Right renal pelvis (tissue), 4 donors: Measurements from ENCODE around the gene C19orf12. TPM values are rescaled to one million over a fixed set of nuclear protein-coding genes. Genes with fewer than 3 reads are reported as not detected.
"Not testable (repeated sequence)": the region's sequence is repeated elsewhere in the genome, so short reads cannot be mapped to it uniquely, and the experiment has no call there.

Experiments
- DNase-seq, 4 donors: peaks; one replicate each; pipeline ENCODE4 v3.0.0-alpha.2; 2013; ENCODE audit warnings: low read depth in 4 of 4, low spot score in 3 of 4, missing footprints in 1 of 4
- polyA plus RNA-seq, 4 donors: library from polyadenylated mRNA; unstranded; fragments of 120-200 nt; gene quantifications; one replicate each; pipeline ENCODE4 v1.2.1, GENCODE V29; 2013; ENCODE audit not compliant: insufficient read length in 4 of 4

C19orf12 gene
- polyA plus RNA-seq, 4 donors: 23.6 to 26.6 (median 24.4) TPM

- no peak for DNase-seq
These were observed 36.5 kb downstream of the C19orf12 start for GRCh38 chr19:29678484-29679106.

- no peak for DNase-seq
These were observed 37.9 kb downstream of the C19orf12 start for GRCh38 chr19:29677001-29677817.

GRCh38 chr19:29676586-29676985 is 38.5 kb downstream of the C19orf12 start:
- DNase-seq: no peak

DNA sequence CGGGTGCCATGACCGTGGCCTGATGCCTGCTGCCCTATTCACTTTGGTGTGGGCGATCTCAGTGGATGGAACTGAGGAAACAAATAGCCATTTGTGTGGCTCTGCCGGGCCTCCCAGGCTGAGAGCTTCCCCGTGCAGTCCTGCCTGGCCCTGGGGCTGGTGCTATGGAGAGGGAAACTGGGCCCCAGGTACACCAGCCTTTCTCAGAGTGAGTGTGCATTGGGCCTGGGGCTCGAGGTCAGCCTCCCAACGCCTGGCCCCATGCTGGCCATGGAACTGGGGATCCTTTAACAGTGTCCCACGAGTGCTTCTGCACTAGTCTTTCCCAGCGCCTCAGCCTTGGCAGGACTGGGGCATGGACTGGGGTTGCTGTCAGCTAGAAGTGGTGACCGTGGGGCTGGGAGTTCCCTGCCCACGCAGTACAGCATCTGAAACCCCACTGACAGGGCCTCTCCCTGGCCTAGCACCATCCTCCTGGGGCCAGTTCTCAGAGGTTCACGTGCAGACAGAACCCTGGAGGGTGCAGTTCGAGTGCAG is 39.3 kb downstream of the C19orf12 start:
- no peak for DNase-seq

- DNase-seq: no peak
These were observed 39.9 kb downstream of the C19orf12 start for GRCh38 chr19:29675120-29675649.

DNA sequence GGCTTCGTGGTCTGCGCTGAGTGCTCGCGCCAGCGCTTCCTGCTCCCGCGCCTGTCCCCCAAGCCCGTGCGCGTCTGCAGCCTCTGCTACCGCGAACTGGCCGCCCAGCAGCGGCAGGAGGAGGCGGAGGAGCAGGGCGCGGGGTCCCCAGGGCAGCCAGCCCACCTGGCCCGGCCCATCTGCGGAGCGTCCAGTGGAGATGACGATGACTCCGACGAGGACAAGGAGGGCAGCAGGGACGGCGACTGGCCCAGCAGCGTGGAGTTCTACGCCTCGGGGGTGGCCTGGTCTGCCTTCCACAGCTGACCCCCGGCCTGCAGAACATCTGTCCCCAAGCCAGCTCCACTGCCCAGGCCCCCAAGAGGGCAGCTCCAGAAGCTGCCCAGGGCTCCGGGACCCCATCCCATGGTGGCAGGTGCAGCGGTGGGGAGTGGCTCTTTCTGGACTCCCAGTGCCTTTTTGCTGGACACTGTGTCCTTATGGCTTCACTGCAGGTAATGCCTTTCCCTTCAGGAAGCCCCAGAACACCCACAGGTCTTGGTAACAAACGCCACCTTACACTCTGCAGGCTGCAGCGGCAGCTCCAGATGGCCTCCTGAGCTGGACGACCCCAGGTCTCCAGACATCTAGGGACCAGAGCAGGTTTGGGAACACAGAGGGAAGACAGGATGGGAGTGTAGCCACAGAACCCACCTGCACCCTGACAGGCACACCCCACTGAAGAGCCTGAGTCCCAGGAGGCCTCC is 40.5 kb downstream of the C19orf12 start:
- no peak for DNase-seq

DNA sequence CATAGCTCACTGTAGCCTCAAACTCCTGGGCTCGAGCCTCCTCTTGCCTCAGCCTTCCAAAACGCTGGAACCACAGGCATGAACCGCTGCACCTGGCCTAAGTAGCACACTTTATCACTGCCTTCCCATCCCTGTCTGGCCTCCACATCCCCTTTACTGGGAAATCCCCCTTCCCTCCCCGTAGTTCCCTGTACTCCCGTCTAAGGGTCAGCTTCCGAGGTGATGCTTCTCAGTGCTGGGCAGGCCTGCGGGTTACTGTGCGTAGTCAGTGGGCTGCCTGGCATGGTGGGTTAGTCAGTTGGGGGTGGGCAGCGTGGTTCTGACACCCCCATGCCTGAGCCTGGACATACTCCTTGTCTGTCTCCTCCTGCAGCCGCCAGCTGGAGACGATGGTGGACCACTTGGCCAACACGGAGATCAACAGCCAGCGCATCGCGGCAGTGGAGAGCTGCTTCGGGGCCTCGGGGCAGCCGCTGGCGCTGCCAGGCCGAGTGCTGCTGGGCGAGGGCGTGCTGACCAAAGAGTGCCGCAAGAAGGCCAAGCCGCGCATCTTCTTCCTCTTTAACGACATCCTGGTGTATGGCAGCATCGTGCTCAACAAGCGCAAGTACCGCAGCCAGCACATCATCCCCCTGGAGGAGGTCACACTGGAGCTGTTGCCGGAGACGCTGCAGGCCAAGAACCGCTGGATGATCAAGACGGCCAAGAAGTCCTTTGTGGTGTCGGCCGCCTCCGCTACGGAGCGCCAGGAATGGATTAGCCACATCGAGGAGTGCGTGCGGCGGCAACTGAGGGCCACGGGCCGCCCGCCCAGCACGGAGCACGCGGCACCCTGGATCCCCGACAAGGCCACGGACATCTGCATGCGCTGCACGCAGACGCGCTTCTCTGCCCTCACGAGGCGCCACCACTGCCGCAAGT is 41.4 kb downstream of the C19orf12 start:
- DNase-seq: no peak

GRCh38 chr19:29672933-29673336 is 42.1 kb downstream of the C19orf12 start:
- no peak for DNase-seq

DNA sequence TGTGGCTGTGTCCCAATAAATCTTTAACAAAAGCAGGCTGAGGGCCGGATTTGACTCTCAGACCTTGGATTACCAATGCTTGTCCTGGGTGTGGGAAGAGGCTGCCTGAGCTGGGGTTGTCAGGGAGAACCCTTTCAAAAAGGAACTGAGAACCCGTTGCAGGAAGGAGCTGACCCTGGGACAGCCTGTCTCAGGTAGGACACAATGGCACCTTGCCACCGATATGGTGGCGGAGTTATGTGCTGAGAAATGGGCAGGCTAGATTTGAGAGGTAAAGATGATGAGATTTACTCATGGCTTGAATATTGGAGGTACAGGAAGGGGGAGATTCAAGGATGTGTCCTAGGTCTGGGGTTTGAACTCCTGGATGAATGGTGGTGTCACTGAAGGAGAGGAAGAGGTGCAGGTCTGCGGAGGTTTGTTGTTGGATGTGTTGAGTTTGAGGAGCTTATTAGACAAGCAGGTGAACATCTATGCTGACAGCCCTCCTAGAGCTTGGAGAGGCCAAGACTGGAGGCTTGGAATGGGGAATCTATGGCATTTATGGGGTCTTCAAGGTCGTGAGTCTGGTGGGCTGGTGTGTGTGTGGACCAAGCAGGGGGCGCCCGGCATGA is 42.6 kb downstream of the C19orf12 start:
- no peak for DNase-seq

GRCh38 chr19:29671393-29672160 is 43.5 kb downstream of the C19orf12 start:
- no peak for DNase-seq

- DNase-seq: not testable (repeated sequence)
These were observed 44.1 kb downstream of the C19orf12 start for GRCh38 chr19:29671026-29671392.

DNA sequence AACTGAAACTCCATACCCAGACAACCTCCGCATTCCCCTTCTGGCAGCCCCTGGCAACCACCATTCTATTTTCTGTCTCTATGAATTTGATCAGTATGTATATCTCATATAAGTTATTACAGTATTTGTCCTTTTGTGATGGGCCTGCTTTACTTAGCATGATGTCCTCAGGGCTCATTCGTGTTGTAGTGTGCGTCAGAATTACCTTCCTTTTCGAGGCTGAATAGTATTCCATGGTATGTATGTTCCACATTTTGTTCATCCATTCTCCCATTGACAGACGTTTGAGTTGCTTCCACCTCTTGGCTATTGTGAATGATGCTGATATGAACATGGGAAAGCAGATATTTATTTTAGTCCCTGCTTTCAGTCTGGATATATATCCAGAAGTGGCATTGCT is 44.8 kb downstream of the C19orf12 start:
- DNase-seq: no peak

GRCh38 chr19:29668746-29669609 is 46.1 kb downstream of the C19orf12 start:
- no peak for DNase-seq

GRCh38 chr19:29667901-29668341 is 47.1 kb downstream of the C19orf12 start:
- DNase-seq: no peak

GRCh38 chr19:29667387-29667783 is 47.7 kb downstream of the C19orf12 start:
- DNase-seq: no peak

DNA sequence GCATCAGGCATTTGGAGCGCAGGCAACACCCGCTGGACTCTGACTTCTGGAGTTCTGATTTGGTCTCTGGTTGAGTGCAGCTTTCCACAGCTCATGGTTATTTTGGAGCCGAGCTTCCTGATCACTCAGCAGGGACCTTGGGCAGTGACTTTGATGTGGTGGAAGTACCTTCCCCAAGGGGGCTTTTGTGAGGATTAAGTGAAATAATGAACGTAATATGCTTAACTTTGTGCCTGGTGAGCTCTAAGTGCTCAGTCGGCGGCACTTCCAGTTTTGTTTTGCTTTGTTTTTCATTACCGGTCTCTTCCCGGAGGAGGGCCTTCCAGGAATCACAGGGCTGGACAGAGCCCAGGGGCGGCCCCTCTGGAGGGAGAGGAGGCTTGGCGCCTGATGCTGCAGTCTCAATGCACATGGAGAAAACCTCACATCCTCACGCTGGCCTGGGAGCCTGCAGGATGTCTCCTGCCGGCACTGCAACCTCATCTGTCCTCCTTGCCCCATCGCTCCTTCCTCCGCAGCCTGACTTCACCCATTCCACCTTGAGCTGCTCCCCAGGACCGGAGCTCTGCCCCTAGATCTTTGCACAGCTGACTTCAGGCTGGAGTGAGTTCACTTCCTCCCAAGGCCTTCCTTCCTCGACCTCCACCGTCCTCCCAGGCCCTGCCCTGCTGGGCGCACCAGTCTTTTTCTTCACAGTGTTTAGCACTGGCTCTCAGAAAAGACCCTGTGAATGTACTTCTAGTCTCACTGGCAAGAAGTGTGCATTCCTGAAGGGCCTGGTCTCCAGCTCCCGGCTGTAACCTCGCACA is 48.3 kb downstream of the C19orf12 start:
- DNase-seq: peak in 1 of 4 donors; percentile 44
